HepG2 (cell line): ENCODE results near the gene PPAT. TPM values are rescaled to one million over a fixed set of nuclear protein-coding genes. Genes with fewer than 3 reads are reported as not detected.

Experiments used
- CHD4 ChIP-seq: fragments of 200-600 bp; sonication (generic); IDR thresholded peaks from 2 replicates; pipeline ENCODE4 v1.7.0; 2017; ENCODE audit warnings: mild to moderate bottlenecking, low read length, borderline replicate concordance
- GATA4 ChIP-seq: sonication (generic); IDR thresholded peaks from 2 replicates; pipeline ENCODE4 v1.6.1; 2016; ENCODE audit warnings: antibody characterized with exemption, low read depth, borderline replicate concordance
- HNRNPLL ChIP-seq: fragments of 200-400 bp; formaldehyde crosslinking; IDR thresholded peaks from 2 replicates; pipeline ENCODE4 v1.6.1; 2017; ENCODE audit warnings: mild to moderate bottlenecking, low read depth, low read length; ENCODE audit not compliant: poor library complexity, severe bottlenecking
- IRX3 ChIP-seq: sonication (generic); formaldehyde crosslinking; IDR thresholded peaks from 2 replicates; pipeline ENCODE4 v1.8.1; 2023; ENCODE audit warnings: mild to moderate bottlenecking, low read depth, missing genetic modification reagents, borderline replicate concordance
- PAWR ChIP-seq: sonication (generic); formaldehyde crosslinking; IDR thresholded peaks from 2 replicates; pipeline ENCODE4 v1.4.0; 2020; ENCODE audit warnings: missing genetic modification reagents, mild to moderate bottlenecking, borderline replicate concordance
- POGK ChIP-seq: sonication (generic); formaldehyde crosslinking; conservative IDR thresholded peaks from 2 replicates; pipeline ENCODE4 v1.8.0; 2022; ENCODE audit warnings: mild to moderate bottlenecking, moderate library complexity, missing genetic modification reagents
- PRDM4 ChIP-seq: sonication (generic); formaldehyde crosslinking; IDR thresholded peaks from 2 replicates; pipeline ENCODE4 v1.9.0; 2021; ENCODE audit warnings: missing genetic modification reagents, borderline replicate concordance
- TGIF2 ChIP-seq: IDR thresholded peaks from 2 replicates; pipeline ENCODE4 v1.6.1; 2016; ENCODE audit warnings: control low read depth, missing compliant biosample characterization
- ZBTB1 ChIP-seq: sonication (generic); formaldehyde crosslinking; IDR thresholded peaks from 2 replicates; pipeline ENCODE4 v1.4.0; 2020; ENCODE audit warnings: missing genetic modification reagents, borderline replicate concordance
- ZBTB20 ChIP-seq: sonication (generic); formaldehyde crosslinking; IDR thresholded peaks from 2 replicates; pipeline ENCODE4 v1.8.1; 2023; ENCODE audit warnings: missing genetic modification reagents, low read depth, mild to moderate bottlenecking, borderline replicate concordance
- ZNF350 ChIP-seq: sonication (generic); formaldehyde crosslinking; IDR thresholded peaks from 2 replicates; pipeline ENCODE4 v1.4.0; 2020; ENCODE audit warnings: mild to moderate bottlenecking, low read depth, missing genetic modification reagents, borderline replicate concordance
- ZNF512 ChIP-seq: sonication (generic); formaldehyde crosslinking; IDR thresholded peaks from 2 replicates; pipeline ENCODE4 v1.4.0; 2020; ENCODE audit warnings: mild to moderate bottlenecking, missing genetic modification reagents
- ZNF564 ChIP-seq: sonication (generic); formaldehyde crosslinking; IDR thresholded peaks from 2 replicates; pipeline ENCODE4 v1.8.1; 2023; ENCODE audit warnings: mild to moderate bottlenecking, missing genetic modification reagents
- ZNF569 ChIP-seq: sonication (generic); formaldehyde crosslinking; IDR thresholded peaks from 2 replicates; pipeline ENCODE4 v1.5.0; 2020; ENCODE audit warnings: mild to moderate bottlenecking, missing genetic modification reagents, moderate library complexity, borderline replicate concordance
- ZNF800 ChIP-seq: sonication (generic); formaldehyde crosslinking; IDR thresholded peaks from 2 replicates; pipeline ENCODE4 v1.4.0; 2020; ENCODE audit warnings: missing genetic modification reagents
- polyA plus RNA-seq, 8 experiments: library from polyadenylated mRNA; depleted of rRNA in 3 of 8; stranded (reverse) in 7 of 8; unstranded in 1 of 8; fragments of >200 nt; fragmentation: Illumina TruSeq in 4 of 8; extraction: Trizol in 4 of 8; gene quantifications; 2 replicates each; pipeline versions ENCODE4 v1.2.1 to v1.2.3, GENCODE V29; 2011 to 2016; ENCODE audit warnings: low read depth in 4 of 8, missing spikeins in 1 of 8, mixed read lengths in 1 of 8; ENCODE audit not compliant: insufficient read depth in 1 of 8
- total RNA-seq, 5 experiments: library from RNA; depleted of rRNA; stranded (reverse); fragments of >200 nt; fragmentation: Illumina TruSeq; extraction: Trizol; gene quantifications; 2 replicates each; pipeline ENCODE4 v1.2.3, GENCODE V29; 2016; ENCODE audit warnings: low read depth in 1 of 5

Gene PPAT
- total and polyA plus RNA-seq, 2 of the 13 experiments (the other 11 are each of a cell fraction or from before 2014, with no cell fraction given), result 16.9 to 62.6 TPM

- TF ChIP-seq PAWR (CRISPR knock-in tag) (no peak), ZNF512 (CRISPR knock-in tag) (no peak), HNRNPLL (no peak), POGK (CRISPR knock-in tag) (no peak), ZNF350 (CRISPR knock-in tag) (no peak), IRX3 (CRISPR knock-in tag) (no peak), CHD4 (0 out of 2 replicates have a peak, but pooled peaks have one; percentile 15), ZNF564 (CRISPR knock-in tag) (peak; percentile 13; the same call in 1 of the 2 replicates), ZNF569 (CRISPR knock-in tag) (no peak), TGIF2 (CRISPR knock-in tag) (peak; percentile 36), GATA4 (no peak), ZNF800 (no peak), ZBTB20 (CRISPR knock-in tag) (no peak), PRDM4 (CRISPR knock-in tag) (no peak), ZBTB1 (CRISPR knock-in tag) (no peak)
Observed at GRCh38 chr4:56434599-56435139, 746 bp downstream of the PPAT start (continued).
